HEK293 (cell line): ENCODE data around the gene PNPLA5.

ENCODE experiments used
- YY1 ChIP-seq: fragments of 450-650 bp; formaldehyde crosslinking; IDR thresholded peaks from 2 replicates; pipeline ENCODE4 v1.5.1; 2018; ENCODE audit warnings: missing biosample characterization, missing genetic modification characterization
- ZNF138 ChIP-seq: fragments of 450-650 bp; formaldehyde crosslinking; IDR thresholded peaks from 2 replicates; pipeline ENCODE4 v1.5.1; 2016; ENCODE audit warnings: missing biosample characterization, missing genetic modification characterization, borderline replicate concordance
- ZNF184 ChIP-seq: fragments of 450-650 bp; IDR thresholded peaks from 2 replicates; pipeline ENCODE4 v1.5.1; 2018; ENCODE audit warnings: missing biosample characterization, mild to moderate bottlenecking, missing genetic modification characterization
- ZNF777 ChIP-seq: fragments of 450-650 bp; formaldehyde crosslinking; IDR thresholded peaks from 2 replicates; pipeline ENCODE4 v1.5.1; 2017; ENCODE audit warnings: missing biosample characterization, missing genetic modification characterization, borderline replicate concordance
- ZSCAN23 ChIP-seq: fragments of 450-650 bp; formaldehyde crosslinking; IDR thresholded peaks from 2 replicates; pipeline ENCODE4 v1.5.1; 2016; ENCODE audit warnings: missing biosample characterization, missing genetic modification characterization
- TF ChIP-seq, protein P1 (sequence below): fragments of 450-650 bp; formaldehyde crosslinking; IDR thresholded peaks from 2 replicates; pipeline ENCODE4 v1.5.1; 2016; ENCODE audit warnings: missing biosample characterization, missing genetic modification characterization

DNA sequence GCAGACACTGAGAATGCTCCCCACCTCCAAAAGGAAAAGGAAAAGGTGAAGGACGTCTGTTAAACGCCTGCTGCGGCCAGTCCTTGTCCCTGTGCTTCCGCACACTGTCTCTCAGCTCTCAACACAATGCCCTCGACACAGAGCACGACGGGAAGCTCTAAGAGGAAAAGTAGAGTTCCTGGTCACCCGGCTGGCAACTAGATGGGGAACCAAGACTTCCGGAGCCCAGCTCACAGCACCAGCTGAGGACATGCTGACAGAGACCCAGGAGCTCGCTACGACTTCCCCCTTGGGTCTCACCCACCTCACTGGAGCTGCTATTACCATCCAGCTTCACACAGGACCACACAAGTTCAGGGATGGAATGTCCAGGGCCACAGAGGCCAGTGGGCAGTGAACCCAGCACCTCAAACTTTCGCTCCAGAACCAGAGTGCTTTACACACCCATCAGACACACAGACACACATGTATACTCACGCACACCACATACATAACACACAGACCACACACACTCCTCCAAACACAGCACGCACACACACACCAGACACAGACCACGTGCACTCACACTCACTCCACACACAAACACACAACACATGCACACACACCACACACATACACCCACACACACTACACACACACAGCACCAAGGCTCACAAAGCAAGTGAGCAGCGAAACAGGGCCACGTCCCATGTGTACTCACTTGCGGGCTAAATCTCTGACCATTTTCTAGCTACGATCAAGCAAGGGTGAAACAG, 39.1 kb downstream of the PNPLA5 start:
- TF ChIP-seq YY1 (tag by site-specific recombination) (no peak), ZSCAN23 (tag by site-specific recombination) (no peak), ZNF138 (tag by site-specific recombination) (no peak), ZNF777 (no peak), ZNF184 (tag by site-specific recombination) (no peak)
- TF ChIP-seq, protein P1, sequence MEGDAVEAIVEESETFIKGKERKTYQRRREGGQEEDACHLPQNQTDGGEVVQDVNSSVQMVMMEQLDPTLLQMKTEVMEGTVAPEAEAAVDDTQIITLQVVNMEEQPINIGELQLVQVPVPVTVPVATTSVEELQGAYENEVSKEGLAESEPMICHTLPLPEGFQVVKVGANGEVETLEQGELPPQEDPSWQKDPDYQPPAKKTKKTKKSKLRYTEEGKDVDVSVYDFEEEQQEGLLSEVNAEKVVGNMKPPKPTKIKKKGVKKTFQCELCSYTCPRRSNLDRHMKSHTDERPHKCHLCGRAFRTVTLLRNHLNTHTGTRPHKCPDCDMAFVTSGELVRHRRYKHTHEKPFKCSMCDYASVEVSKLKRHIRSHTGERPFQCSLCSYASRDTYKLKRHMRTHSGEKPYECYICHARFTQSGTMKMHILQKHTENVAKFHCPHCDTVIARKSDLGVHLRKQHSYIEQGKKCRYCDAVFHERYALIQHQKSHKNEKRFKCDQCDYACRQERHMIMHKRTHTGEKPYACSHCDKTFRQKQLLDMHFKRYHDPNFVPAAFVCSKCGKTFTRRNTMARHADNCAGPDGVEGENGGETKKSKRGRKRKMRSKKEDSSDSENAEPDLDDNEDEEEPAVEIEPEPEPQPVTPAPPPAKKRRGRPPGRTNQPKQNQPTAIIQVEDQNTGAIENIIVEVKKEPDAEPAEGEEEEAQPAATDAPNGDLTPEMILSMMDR (tag by site-specific recombination) = no peak
